ENCODE results near the gene SDHB.

The SDHB gene

GRCh38 chr1:17047924-17048323, 5.9 kb downstream of the SDHB start:
- H3K27me3 ChIP-seq, result no peaks in the 10 kb centered on the region
- H3K4me3 ChIP-seq (ENCODE audit: low read depth, low read length), result no peak overlapping the region
- H3K9me3 ChIP-seq, result no peaks in the 10 kb centered on the region
- no peak for DNase-seq
- no peaks in the 10 kb centered on the region for H3K4me1 ChIP-seq
- H3K36me3 ChIP-seq, result peaks cover 8% of the 10 kb centered on the region
- TF ChIP-seq, protein P1, sequence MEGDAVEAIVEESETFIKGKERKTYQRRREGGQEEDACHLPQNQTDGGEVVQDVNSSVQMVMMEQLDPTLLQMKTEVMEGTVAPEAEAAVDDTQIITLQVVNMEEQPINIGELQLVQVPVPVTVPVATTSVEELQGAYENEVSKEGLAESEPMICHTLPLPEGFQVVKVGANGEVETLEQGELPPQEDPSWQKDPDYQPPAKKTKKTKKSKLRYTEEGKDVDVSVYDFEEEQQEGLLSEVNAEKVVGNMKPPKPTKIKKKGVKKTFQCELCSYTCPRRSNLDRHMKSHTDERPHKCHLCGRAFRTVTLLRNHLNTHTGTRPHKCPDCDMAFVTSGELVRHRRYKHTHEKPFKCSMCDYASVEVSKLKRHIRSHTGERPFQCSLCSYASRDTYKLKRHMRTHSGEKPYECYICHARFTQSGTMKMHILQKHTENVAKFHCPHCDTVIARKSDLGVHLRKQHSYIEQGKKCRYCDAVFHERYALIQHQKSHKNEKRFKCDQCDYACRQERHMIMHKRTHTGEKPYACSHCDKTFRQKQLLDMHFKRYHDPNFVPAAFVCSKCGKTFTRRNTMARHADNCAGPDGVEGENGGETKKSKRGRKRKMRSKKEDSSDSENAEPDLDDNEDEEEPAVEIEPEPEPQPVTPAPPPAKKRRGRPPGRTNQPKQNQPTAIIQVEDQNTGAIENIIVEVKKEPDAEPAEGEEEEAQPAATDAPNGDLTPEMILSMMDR (IDR thresholded peaks at IDR 0.05; ENCODE audit: low read depth, low read length), result no peak

DNA sequence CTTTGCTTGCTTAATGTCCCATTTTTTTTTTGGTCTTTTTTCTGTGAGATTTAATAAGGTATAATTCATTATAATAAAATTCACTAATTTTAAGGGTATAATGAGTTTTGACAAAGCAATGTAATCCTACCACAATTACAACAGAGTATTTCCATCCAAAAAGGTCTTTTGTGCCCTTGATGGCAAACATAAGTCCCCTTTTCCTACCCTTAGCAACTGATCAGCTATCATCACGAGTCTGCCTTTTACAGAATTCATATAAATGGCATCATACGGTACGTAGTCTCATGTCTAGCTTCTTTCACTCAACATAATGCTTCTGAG, 7.5 kb downstream of the SDHB start:
- DNase-seq, result no peak
- H3K4me1 ChIP-seq, result no peaks in the 10 kb centered on the region
- H3K27me3 ChIP-seq, result no peaks in the 10 kb centered on the region
- no peak overlapping the region for H3K4me3 ChIP-seq (ENCODE audit: low read depth, low read length)
- TF ChIP-seq, protein P1 (IDR thresholded peaks at IDR 0.05; ENCODE audit: low read depth, low read length), result no peak
- H3K36me3 ChIP-seq, result peaks cover 8% of the 10 kb centered on the region
- no peaks in the 10 kb centered on the region for H3K9me3 ChIP-seq

DNA sequence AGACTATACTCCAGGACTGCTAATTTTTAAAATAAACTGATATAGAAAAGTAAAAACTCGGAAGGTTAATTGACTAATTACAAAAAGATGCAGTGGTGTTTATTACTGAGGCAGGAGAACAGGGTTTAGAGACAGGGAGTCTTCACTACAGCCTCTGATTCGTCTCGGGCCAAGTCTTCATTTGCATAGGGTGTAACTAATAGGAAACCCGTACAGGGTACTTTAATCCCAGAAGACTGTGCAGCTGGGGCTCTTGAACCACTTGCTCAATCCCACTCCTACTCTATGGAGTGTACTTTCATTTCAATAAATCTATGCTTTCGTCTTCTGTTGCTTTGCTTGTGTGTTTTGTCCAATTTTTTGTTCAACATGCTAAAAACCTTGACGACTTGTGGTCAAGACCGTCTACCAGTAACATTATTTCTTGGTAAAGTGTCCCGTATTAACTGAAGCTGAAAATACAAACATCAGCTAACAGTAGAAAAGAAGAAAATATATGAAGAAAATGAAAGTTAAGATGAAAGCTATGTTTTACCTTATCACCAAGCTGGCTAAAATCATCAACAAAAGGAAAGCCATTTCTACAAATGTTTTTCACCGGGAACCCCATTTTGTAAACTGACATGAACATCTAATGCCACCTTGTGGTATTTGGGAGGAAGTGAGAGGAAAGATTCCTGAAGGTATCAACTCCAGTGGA, 8.0 kb downstream of the SDHB start:
- Histone ChIP-seq H3K4me1 (no peaks in the 10 kb centered on the region), H3K36me3 (peaks cover 8% of the 10 kb centered on the region), H3K27me3 (no peaks in the 10 kb centered on the region), H3K9me3 (no peaks in the 10 kb centered on the region), H3K4me3 (ENCODE audit: low read depth, low read length) (no peak overlapping the region)
- DNase-seq, result no peak
- TF ChIP-seq, protein P1 (IDR thresholded peaks at IDR 0.05; ENCODE audit: low read depth, low read length), result peak; percentile 64

DNA sequence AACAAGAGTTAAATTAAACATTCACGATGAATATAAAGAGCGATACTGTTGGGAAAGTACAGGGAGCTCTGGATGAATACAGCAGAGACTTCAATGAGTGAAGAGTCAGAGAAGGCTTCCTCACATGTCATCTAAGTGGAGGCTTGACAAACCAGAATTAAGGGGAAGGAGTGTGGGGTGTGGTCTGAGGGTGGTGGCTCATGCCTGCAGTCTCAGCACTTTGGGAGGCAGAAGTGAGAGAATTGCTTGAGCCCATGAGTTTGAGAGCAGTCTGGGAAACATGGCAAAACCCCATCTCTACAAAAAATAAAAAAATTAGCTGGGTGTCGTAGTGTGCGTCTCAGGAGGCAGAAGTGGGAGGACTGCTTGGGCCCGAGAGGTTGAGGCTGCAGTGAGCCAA, 8.7 kb downstream of the SDHB start:
- peaks cover 8% of the 10 kb centered on the region for H3K36me3 ChIP-seq
- H3K4me3 ChIP-seq (ENCODE audit: low read depth, low read length), result no peak overlapping the region
- TF ChIP-seq, protein P1 (IDR thresholded peaks at IDR 0.05; ENCODE audit: low read depth, low read length), result no peak

DNA sequence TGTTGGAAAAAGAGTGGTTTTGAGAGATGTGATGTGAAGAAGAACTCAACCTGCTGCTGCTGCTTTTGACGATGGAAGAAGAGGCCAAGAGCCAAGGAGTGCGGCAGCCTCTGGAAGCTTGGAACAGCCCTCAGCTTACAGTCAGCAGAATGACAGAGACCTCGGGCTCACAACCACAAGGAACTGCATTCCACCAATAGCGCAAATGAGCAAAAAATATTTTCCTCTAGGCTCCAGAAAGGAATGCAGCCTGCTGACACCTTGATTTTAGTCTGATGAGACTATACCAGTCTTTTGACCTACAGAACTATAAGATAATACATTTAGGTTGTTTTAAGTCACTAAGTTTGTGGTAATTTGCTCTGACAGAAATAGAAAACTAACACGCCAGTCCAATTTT, 10.2 kb downstream of the SDHB start:
- Histone ChIP-seq H3K27me3 (no peaks in the 10 kb centered on the region), H3K4me3 (ENCODE audit: low read depth, low read length) (no peak overlapping the region), H3K9me3 (no peaks in the 10 kb centered on the region), H3K36me3 (peaks cover 8% of the 10 kb centered on the region), H3K4me1 (no peaks in the 10 kb centered on the region)
- DNase-seq, result no peak
- TF ChIP-seq, protein P1 (IDR thresholded peaks at IDR 0.05; ENCODE audit: low read depth, low read length), result no peak

More for the DNA sequence above, 8.7 kb downstream of the SDHB start:
- DNase-seq, result no peak
- Histone ChIP-seq H3K9me3 (no peaks in the 10 kb centered on the region), H3K27me3 (no peaks in the 10 kb centered on the region), H3K4me1 (no peaks in the 10 kb centered on the region)

- H3K36me3 ChIP-seq, result peaks cover 8% of the 10 kb centered on the region
Observed at GRCh38 chr1:17040135-17040534, 13.7 kb downstream of the SDHB start.

More at GRCh38 chr1:17040135-17040534, 13.7 kb downstream of the SDHB start:
- Histone ChIP-seq H3K9me3 (no peaks in the 10 kb centered on the region), H3K4me3 (ENCODE audit: low read depth, low read length) (no peak overlapping the region), H3K4me1 (no peaks in the 10 kb centered on the region), H3K27me3 (no peaks in the 10 kb centered on the region)
- no peak for DNase-seq
- TF ChIP-seq, protein P1 (IDR thresholded peaks at IDR 0.05; ENCODE audit: low read depth, low read length), result no peak

All from BE2C (cell line).